Testis (tissue), 3 donors: ENCODE results near the gene DENND1A. TPM values are rescaled to one million over a fixed set of nuclear protein-coding genes. Genes with fewer than 3 reads are reported as not detected.

Source experiments
- DNase-seq: peaks from one replicate; pipeline ENCODE4 v3.0.0-alpha.2; 2019
- H3K27ac ChIP-seq, 2 donors: fragments of 200-600 bp; sonication (generic); one replicate each; pipeline ENCODE4 v1.5.1; 2019
- H3K27me3 ChIP-seq: fragments of 200-600 bp; sonication (generic); one replicate; pipeline ENCODE4 v1.5.1; 2019
- H3K36me3 ChIP-seq: fragments of 200-600 bp; sonication (generic); one replicate; pipeline ENCODE4 v1.5.1; 2017; ENCODE audit warnings: low read depth; ENCODE audit errors: missing control alignments
- H3K4me1 ChIP-seq: fragments of 200-600 bp; sonication (generic); one replicate; pipeline ENCODE4 v1.5.1; 2019
- H3K4me3 ChIP-seq, 2 donors: fragments of 200-600 bp; sonication (generic); one replicate each; pipeline ENCODE4 v1.5.1; 2017 to 2019
- H3K9me3 ChIP-seq: fragments of 200-600 bp; sonication (generic); one replicate; pipeline ENCODE4 v1.5.1; 2017
- CTCF ChIP-seq, 3 experiments: fragments of 450-650 bp in 2 of 3; fragments of 200-600 bp in 1 of 3; sonication (generic) in 1 of 3; IDR thresholded peaks; one replicate each; pipeline ENCODE4 v1.5.1; 2016 to 2019; ENCODE audit warnings: antibody characterized with exemption in 3 of 3, mild to moderate bottlenecking in 2 of 3, moderate library complexity in 1 of 3
- POLR2A ChIP-seq: fragments of 450-650 bp; IDR thresholded peaks from one replicate; pipeline ENCODE4 v1.6.1; 2017; ENCODE audit warnings: antibody characterized with exemption, mild to moderate bottlenecking, moderate library complexity
- WGBS, 2 donors: methylation state at CpG; one replicate each; pipeline ENCODE4 v1.1.5; 2018; 5-methylcytosine and 5-hydroxymethylcytosine counted together
- intact Hi-C: fragments of 100-400 bp; cut with DNase I; formaldehyde crosslinking; loops from one replicate; pipeline ENCODE4 v1.15.1; 2023; ENCODE audit warnings: low total_unique reads
- polyA plus RNA-seq: library from polyadenylated mRNA; stranded (reverse); fragments of 350-450 nt; fragmentation: Illumina TruSeq; extraction: RNeasy Lipid Tissue Mini Kit (QIAGEN cat#74804); gene quantifications from one replicate; pipeline ENCODE4 v1.2.3, GENCODE V29; 2014; ENCODE audit warnings: low read depth, low replicate concordance; ENCODE audit not compliant: insufficient read depth
- total RNA-seq, 2 donors: library from RNA; depleted of rRNA; stranded (reverse); fragments of >200 nt; gene quantifications; one replicate each; pipeline ENCODE4 v1.2.3, GENCODE V29; 2016

Gene DENND1A
- total and polyA plus RNA-seq, 3 donors from 2014 or later, result 20.3 to 47.4 (median 44.9) TPM

DNA sequence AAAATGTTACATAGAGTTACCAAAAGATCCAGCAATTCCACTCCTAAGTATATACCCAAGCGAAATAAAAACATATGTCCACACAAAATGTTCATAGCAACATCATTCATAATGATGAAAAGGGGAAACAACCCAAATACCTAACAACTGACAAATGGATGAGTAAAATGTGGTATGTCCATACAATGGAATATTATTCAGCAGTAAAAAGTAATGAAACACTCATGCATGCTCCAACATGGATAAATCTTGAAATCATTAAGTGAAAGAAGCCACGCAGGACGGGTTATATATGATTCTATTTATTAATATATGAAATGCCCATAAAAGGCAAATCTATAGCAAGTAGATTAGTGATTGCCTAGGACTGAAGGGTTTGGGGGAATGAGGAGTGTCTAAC lies 6.0 kb downstream of the DENND1A start:
- 95 to 96% methylated on average over 3 of the region's 3 CpGs for WGBS, 2 donors
- Histone ChIP-seq H3K4me3 (no peak overlapping the region), H3K4me1 (peaks cover 18% of the 10 kb centered on the region), H3K27me3 (no peaks in the 10 kb centered on the region), H3K9me3 (no peaks in the 10 kb centered on the region), H3K27ac (no peak overlapping the region), H3K36me3 (no peaks in the 10 kb centered on the region)
- DNase-seq, result no peak
- intact Hi-C loops, result no loop called here
- no peak for TF ChIP-seq POLR2A
- TF ChIP-seq CTCF (IDR thresholded peaks at IDR 0.05), result no peak

- DNase-seq, result no peak
- no peaks in the 10 kb centered on the region for H3K27me3 ChIP-seq
- H3K4me3 ChIP-seq, result no peak overlapping the region
- no peak for TF ChIP-seq CTCF (IDR thresholded peaks at IDR 0.05)
- no peak for TF ChIP-seq POLR2A
- no peak overlapping the region for H3K27ac ChIP-seq
- no peaks in the 10 kb centered on the region for H3K36me3 ChIP-seq
- WGBS, 2 donors, result 77 to 82% methylated on average over 4 of the region's 4 CpGs
- H3K4me1 ChIP-seq, result peaks cover 13% of the 10 kb centered on the region
- intact Hi-C loops, result no loop called here
- no peaks in the 10 kb centered on the region for H3K9me3 ChIP-seq
Measured at GRCh38 chr9:123923377-123923776, 6.5 kb downstream of the DENND1A start.

GRCh38 chr9:123922911-123923310 lies 7.0 kb downstream of the DENND1A start:
- Histone ChIP-seq H3K27me3 (no peaks in the 10 kb centered on the region), H3K27ac (no peak overlapping the region), H3K36me3 (no peaks in the 10 kb centered on the region), H3K4me1 (peaks cover 9% of the 10 kb centered on the region), H3K9me3 (no peaks in the 10 kb centered on the region), H3K4me3 (no peak overlapping the region)
- WGBS, 2 donors, result 51 to 52% methylated on average over 4 of the region's 4 CpGs
- intact Hi-C loops, result no loop called here
- TF ChIP-seq CTCF (IDR thresholded peaks at IDR 0.05) (no peak), POLR2A (no peak)
- no peak for DNase-seq

GRCh38 chr9:123922431-123922830 lies 7.5 kb downstream of the DENND1A start:
- DNase-seq, result no peak
- Histone ChIP-seq H3K27ac (no peak overlapping the region), H3K4me1 (peaks cover 4% of the 10 kb centered on the region), H3K4me3 (no peak overlapping the region), H3K27me3 (no peaks in the 10 kb centered on the region), H3K36me3 (no peaks in the 10 kb centered on the region), H3K9me3 (no peaks in the 10 kb centered on the region)
- no peak for TF ChIP-seq CTCF (IDR thresholded peaks at IDR 0.05)
- TF ChIP-seq POLR2A, result no peak
- intact Hi-C loops, result no loop called here
- WGBS, 2 donors, result 78 to 81% methylated on average over 3 of the region's 3 CpGs

DNA sequence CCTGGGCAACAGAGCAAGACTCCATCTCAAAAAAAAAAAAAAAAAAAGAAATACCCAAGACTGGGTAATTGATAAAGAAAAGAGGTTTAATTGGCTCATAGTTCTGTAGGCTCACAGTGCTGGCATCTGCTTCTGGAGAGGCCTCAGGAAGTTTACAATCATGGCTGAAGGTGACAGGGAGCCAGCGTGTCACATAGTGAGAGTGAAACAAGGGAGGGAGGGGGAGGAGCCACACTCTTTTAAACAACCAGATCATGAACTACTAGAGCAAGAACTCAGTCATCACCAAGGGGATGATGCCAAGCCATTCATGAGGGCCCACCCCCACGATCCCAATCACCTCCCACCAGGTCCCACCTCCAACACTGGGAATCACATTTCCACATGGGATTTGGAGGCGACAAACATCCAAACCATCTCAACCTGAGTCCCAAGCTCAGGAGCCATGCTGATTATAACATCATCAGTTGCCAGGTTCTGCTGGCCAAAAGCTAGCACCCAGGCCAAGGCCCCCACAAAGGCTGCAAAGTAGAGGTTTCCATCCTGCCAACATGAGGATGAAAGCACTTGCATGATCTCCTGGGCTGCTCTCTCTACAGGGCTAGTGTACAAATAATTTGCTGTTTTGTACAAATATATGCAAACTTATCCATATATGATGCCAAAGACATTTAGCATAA lies 15.3 kb downstream of the DENND1A start:
- intact Hi-C loops, result no loop called here
- Histone ChIP-seq H3K27me3 (no peaks in the 10 kb centered on the region), H3K36me3 (no peaks in the 10 kb centered on the region), H3K4me3 (no peak overlapping the region), H3K9me3 (no peaks in the 10 kb centered on the region), H3K4me1 (no peaks in the 10 kb centered on the region), H3K27ac (no peak overlapping the region)
- TF ChIP-seq POLR2A, result no peak
- TF ChIP-seq CTCF (IDR thresholded peaks at IDR 0.05), result no peak
- 86 to 96% methylated on average over 3 of the region's 3 CpGs for WGBS, 2 donors
- DNase-seq, result no peak
